ENCODE data around the gene KRT24. TPM values are rescaled to one million over a fixed set of nuclear protein-coding genes. Genes with fewer than 3 reads are reported as not detected.

Gene KRT24
- total RNA-seq, 2 donors from 2014 or later: not detected

- no peaks in the 10 kb centered on the region for H3K9me3 ChIP-seq
- no peaks in the 10 kb centered on the region for H3K4me1 ChIP-seq
- TF ChIP-seq, protein P1, sequence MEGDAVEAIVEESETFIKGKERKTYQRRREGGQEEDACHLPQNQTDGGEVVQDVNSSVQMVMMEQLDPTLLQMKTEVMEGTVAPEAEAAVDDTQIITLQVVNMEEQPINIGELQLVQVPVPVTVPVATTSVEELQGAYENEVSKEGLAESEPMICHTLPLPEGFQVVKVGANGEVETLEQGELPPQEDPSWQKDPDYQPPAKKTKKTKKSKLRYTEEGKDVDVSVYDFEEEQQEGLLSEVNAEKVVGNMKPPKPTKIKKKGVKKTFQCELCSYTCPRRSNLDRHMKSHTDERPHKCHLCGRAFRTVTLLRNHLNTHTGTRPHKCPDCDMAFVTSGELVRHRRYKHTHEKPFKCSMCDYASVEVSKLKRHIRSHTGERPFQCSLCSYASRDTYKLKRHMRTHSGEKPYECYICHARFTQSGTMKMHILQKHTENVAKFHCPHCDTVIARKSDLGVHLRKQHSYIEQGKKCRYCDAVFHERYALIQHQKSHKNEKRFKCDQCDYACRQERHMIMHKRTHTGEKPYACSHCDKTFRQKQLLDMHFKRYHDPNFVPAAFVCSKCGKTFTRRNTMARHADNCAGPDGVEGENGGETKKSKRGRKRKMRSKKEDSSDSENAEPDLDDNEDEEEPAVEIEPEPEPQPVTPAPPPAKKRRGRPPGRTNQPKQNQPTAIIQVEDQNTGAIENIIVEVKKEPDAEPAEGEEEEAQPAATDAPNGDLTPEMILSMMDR (IDR thresholded peaks at IDR 0.05): no peak
Measured at GRCh38 chr17:40734018-40734417, 30.5 kb upstream of the KRT24 start.

DNA sequence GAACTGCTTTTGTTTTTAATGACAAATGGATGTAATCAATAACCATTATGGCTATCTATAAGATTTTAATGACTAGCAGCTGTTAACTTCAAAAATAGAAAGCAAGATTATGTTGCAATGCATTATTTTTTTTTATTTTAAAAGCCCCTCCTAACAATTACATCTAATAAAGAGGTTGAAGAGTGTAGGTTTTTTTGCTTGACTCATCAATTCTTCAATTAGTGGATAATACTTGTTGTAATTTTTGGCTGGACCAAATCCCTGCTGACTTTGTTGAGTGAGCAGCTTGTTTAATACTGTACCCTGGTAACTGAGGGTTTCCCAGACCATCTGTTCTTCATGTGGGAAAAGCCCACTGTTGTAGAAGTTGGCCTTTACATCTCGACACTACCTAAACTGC, 27.4 kb upstream of the KRT24 start:
- H3K4me3 ChIP-seq: no peak overlapping the region
- no peaks in the 10 kb centered on the region for H3K27me3 ChIP-seq
- no peaks in the 10 kb centered on the region for H3K36me3 ChIP-seq
- H3K4me1 ChIP-seq: no peaks in the 10 kb centered on the region
- no peak overlapping the region for H3K27ac ChIP-seq
- TF ChIP-seq, protein P1 (IDR thresholded peaks at IDR 0.05): no peak
- no peaks in the 10 kb centered on the region for H3K9me3 ChIP-seq
- DNase-seq (ENCODE audit: low spot score): no peak

More at GRCh38 chr17:40734018-40734417, 30.5 kb upstream of the KRT24 start:
- no peaks in the 10 kb centered on the region for H3K27me3 ChIP-seq
- no peak overlapping the region for H3K4me3 ChIP-seq
- DNase-seq (ENCODE audit: low spot score): no peak
- H3K36me3 ChIP-seq: no peaks in the 10 kb centered on the region
- no peak overlapping the region for H3K27ac ChIP-seq

- TF ChIP-seq, protein P1 (IDR thresholded peaks at IDR 0.05): no peak
- no peaks in the 10 kb centered on the region for H3K9me3 ChIP-seq
- H3K36me3 ChIP-seq: no peaks in the 10 kb centered on the region
- no peak overlapping the region for H3K27ac ChIP-seq
- DNase-seq (ENCODE audit: low spot score): no peak
- H3K4me1 ChIP-seq: no peaks in the 10 kb centered on the region
- H3K4me3 ChIP-seq: no peak overlapping the region
- no peaks in the 10 kb centered on the region for H3K27me3 ChIP-seq
Measured at GRCh38 chr17:40727447-40728231, 24.1 kb upstream of the KRT24 start.

DNA sequence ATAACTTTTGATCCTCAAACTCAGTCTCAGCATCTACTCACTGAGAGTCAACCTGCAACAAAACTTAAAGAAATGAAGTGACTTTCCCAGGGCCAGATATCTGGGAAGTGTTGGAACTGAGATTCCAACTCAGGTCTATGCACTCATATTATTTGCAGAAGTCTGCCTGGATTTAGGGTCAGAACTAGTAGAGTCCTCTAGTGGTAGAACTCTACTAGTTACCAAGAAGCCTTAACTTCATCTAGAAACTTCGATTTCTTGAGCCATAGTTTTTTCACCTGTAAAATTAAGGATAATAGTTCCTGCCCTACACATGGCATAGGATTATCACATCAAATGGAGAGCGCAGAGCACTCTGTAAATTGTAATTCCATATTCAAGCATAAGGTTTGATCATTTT, 23.4 kb upstream of the KRT24 start:
- H3K27ac ChIP-seq: no peak overlapping the region
- no peaks in the 10 kb centered on the region for H3K27me3 ChIP-seq
- no peak for DNase-seq (ENCODE audit: low spot score)
- H3K4me1 ChIP-seq: no peaks in the 10 kb centered on the region
- no peaks in the 10 kb centered on the region for H3K9me3 ChIP-seq
- H3K36me3 ChIP-seq: no peaks in the 10 kb centered on the region
- H3K4me3 ChIP-seq: no peak overlapping the region
- TF ChIP-seq, protein P1 (IDR thresholded peaks at IDR 0.05): peak in 1 of 2 donors; percentile 37

GRCh38 chr17:40724656-40725055, 21.1 kb upstream of the KRT24 start:
- no peak for DNase-seq (ENCODE audit: low spot score)
- Histone ChIP-seq H3K4me3 (no peak overlapping the region), H3K27me3 (no peaks in the 10 kb centered on the region), H3K27ac (no peak overlapping the region), H3K4me1 (no peaks in the 10 kb centered on the region), H3K9me3 (no peaks in the 10 kb centered on the region), H3K36me3 (no peaks in the 10 kb centered on the region)
- TF ChIP-seq, protein P1 (IDR thresholded peaks at IDR 0.05): no peak

DNA sequence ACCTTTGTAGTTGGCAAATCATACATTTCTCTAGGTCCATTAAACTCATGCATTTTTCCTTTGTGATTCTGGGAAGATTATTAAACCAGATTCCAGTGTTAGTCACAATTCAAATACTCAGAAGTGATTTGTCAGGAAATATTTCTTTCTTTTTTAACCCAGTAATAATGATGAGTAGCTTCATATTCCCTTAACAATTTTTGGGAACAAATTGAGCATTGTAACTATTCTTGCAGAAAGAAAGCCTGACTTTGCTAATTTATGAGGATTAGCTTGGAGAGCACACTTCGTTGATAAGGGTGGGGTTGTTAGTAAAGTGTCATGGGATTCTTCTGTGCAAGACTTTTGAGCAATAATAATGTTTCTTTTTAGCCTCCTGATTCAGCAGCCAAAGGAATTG, 18.7 kb upstream of the KRT24 start:
- DNase-seq (ENCODE audit: low spot score): no peak
- no peaks in the 10 kb centered on the region for H3K4me1 ChIP-seq
- no peaks in the 10 kb centered on the region for H3K9me3 ChIP-seq
- H3K4me3 ChIP-seq: no peak overlapping the region
- TF ChIP-seq, protein P1 (IDR thresholded peaks at IDR 0.05): no peak
- H3K27ac ChIP-seq: no peak overlapping the region
- no peaks in the 10 kb centered on the region for H3K36me3 ChIP-seq
- H3K27me3 ChIP-seq: no peaks in the 10 kb centered on the region
